ENCODE data around the gene MYBPH.

The MYBPH gene

GRCh38 chr1:203167026-203167912 lies 8.4 kb downstream of the MYBPH start:
- no peak for FAIRE-seq
- no peak for DNase-seq (ENCODE audit: low spot score)

- DNase-seq (ENCODE audit: low spot score) (no peak), FAIRE-seq (no peak)
These were observed 9.3 kb downstream of the MYBPH start for GRCh38 chr1:203166192-203166940.

GRCh38 chr1:203165800-203166161 lies 9.8 kb downstream of the MYBPH start:
- no peak for FAIRE-seq

GRCh38 chr1:203165101-203165799 lies 10.4 kb downstream of the MYBPH start:
- DNase-seq (ENCODE audit: low spot score) (no peak), FAIRE-seq (no peak)

More at GRCh38 chr1:203165800-203166161, 9.8 kb downstream of the MYBPH start:
- no peak for DNase-seq (ENCODE audit: low spot score)

GRCh38 chr1:203163891-203164635 lies 11.6 kb downstream of the MYBPH start:
- no peak for FAIRE-seq
- DNase-seq (ENCODE audit: low spot score): no peak

- FAIRE-seq (no peak), DNase-seq (ENCODE audit: low spot score) (no peak)
These were observed 13.2 kb downstream of the MYBPH start for GRCh38 chr1:203162403-203162802.

- FAIRE-seq: no peak
- DNase-seq (ENCODE audit: low spot score): no peak
These were observed 13.9 kb downstream of the MYBPH start for GRCh38 chr1:203161703-203162102.

- no peak for DNase-seq (ENCODE audit: low spot score)
- FAIRE-seq: no peak
These were observed 14.5 kb downstream of the MYBPH start for GRCh38 chr1:203161175-203161574.

- FAIRE-seq (no peak), DNase-seq (ENCODE audit: low spot score) (no peak)
These were observed 15.8 kb downstream of the MYBPH start for GRCh38 chr1:203159844-203160243.

- no peak for FAIRE-seq
- no peak for DNase-seq (ENCODE audit: low spot score)
These were observed 16.5 kb downstream of the MYBPH start for GRCh38 chr1:203158960-203159665.

- DNase-seq (ENCODE audit: low spot score) (no peak), FAIRE-seq (no peak)
These were observed 17.2 kb downstream of the MYBPH start for GRCh38 chr1:203158423-203158822.

- DNase-seq (ENCODE audit: low spot score): no peak
- FAIRE-seq: no peak
These were observed 19.3 kb downstream of the MYBPH start for GRCh38 chr1:203156280-203156679.

GRCh38 chr1:203153989-203154821 lies 21.4 kb downstream of the MYBPH start:
- DNase-seq (ENCODE audit: low spot score) (no peak), FAIRE-seq (no peak)

GRCh38 chr1:203153051-203153988 lies 22.3 kb downstream of the MYBPH start:
- no peak for DNase-seq (ENCODE audit: low spot score)
- no peak for FAIRE-seq

- FAIRE-seq (no peak), DNase-seq (ENCODE audit: low spot score) (peak; percentile 83)
These were observed 23.2 kb downstream of the MYBPH start for GRCh38 chr1:203152158-203153034.

- DNase-seq (ENCODE audit: low spot score) (no peak), FAIRE-seq (no peak)
These were observed 24.1 kb downstream of the MYBPH start for GRCh38 chr1:203151362-203152157.
